NB4 (cell line): ENCODE data around the gene SLC29A4.

Experiments used
- DNase-seq: peaks from one replicate; pipeline ENCODE4 v3.0.0; 2010; ENCODE audit warnings: low read depth
- H3K4me3 ChIP-seq: one replicate; pipeline ENCODE4 v1.5.1; 2011; ENCODE audit warnings: mild to moderate bottlenecking, low read depth, low read length, moderate library complexity
- MYC ChIP-seq: IDR thresholded peaks from 2 replicates; pipeline ENCODE4 v1.6.1; 2011; ENCODE audit warnings: low read depth, low read length
- POLR2A ChIP-seq: IDR thresholded peaks from 2 replicates; pipeline ENCODE4 v1.6.1; 2011; ENCODE audit warnings: mild to moderate bottlenecking; ENCODE audit not compliant: insufficient read length; ENCODE audit errors: extremely low read depth
- TF ChIP-seq, protein P1 (sequence below): IDR thresholded peaks from 2 replicates; pipeline ENCODE4 v1.6.1; 2011; ENCODE audit warnings: low read depth, low read length
- TF ChIP-seq, protein P2 (sequence below): IDR thresholded peaks from one replicate; pipeline ENCODE4 v1.5.1; 2012; ENCODE audit warnings: low read depth, low read length

Gene SLC29A4

DNA sequence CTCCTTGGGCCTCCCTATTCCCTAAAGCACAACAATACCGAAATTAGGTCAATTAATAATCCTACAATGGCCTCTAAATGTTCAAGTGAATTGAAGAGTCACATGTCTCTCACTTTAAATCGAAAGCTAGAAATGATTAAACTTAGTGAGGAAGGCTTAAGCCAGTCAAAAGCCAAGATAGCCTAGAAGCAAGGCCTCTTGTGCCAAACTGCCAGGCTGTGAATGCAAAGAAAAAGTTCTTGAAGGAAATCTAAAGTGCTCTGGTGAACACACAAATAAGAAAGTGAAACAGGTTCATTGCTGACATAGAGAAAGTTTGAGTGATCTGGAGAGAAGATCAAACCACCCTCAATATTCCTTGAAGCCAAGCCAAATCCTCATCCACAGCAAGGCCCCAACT, 57.2 kb downstream of the SLC29A4 start:
- H3K4me3 ChIP-seq: no peak overlapping the region
- no peak for DNase-seq
- TF ChIP-seq, protein P1, sequence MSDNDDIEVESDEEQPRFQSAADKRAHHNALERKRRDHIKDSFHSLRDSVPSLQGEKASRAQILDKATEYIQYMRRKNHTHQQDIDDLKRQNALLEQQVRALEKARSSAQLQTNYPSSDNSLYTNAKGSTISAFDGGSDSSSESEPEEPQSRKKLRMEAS: no peak
- no peak for TF ChIP-seq MYC
- no peak for TF ChIP-seq POLR2A
- TF ChIP-seq, protein P2, sequence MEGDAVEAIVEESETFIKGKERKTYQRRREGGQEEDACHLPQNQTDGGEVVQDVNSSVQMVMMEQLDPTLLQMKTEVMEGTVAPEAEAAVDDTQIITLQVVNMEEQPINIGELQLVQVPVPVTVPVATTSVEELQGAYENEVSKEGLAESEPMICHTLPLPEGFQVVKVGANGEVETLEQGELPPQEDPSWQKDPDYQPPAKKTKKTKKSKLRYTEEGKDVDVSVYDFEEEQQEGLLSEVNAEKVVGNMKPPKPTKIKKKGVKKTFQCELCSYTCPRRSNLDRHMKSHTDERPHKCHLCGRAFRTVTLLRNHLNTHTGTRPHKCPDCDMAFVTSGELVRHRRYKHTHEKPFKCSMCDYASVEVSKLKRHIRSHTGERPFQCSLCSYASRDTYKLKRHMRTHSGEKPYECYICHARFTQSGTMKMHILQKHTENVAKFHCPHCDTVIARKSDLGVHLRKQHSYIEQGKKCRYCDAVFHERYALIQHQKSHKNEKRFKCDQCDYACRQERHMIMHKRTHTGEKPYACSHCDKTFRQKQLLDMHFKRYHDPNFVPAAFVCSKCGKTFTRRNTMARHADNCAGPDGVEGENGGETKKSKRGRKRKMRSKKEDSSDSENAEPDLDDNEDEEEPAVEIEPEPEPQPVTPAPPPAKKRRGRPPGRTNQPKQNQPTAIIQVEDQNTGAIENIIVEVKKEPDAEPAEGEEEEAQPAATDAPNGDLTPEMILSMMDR: no peak

DNA sequence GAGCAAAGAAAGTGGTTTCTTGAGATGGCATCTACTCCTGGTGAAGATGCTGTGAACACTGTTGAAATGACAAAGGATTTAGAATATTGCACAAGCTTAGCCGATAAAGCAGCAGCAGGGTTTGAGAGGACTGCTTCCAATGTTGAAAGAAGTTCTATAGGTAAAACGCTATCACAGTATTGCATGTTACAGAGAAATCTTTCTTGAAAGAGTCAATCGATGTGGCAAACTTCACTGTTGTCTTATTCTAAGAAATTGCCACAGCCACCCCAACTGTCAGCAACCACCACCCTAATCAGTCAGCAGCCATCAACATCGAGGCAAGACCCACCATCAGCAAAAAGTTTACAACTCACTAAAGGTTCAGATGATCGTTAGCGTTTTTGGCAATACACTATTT, 59.9 kb downstream of the SLC29A4 start:
- no peak for DNase-seq
- no peak for TF ChIP-seq POLR2A
- TF ChIP-seq, protein P1: no peak
- TF ChIP-seq, protein P2: no peak
- no peak for TF ChIP-seq MYC
- H3K4me3 ChIP-seq: no peak overlapping the region

DNA sequence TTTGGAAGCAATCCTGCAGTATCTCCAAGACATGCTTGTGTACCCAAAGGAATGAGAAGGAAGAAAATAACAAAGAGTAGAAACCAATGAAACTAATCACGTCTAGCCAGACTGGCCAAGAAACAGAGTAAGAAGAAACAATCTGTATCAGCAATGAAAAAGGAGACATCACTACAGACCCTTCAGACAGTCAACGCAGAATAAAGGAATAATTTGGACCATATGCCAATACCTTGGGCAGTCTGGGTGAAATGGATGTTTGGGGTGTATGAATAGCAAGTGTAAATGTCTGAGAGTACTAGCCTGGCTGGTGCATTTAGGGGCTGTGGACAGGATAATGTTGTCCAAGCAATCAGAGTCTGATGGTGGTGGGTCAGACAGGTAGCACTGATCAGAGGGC, 61.1 kb downstream of the SLC29A4 start:
- no peak for DNase-seq
- TF ChIP-seq, protein P1: no peak
- TF ChIP-seq MYC: no peak
- TF ChIP-seq POLR2A: no peak
- TF ChIP-seq, protein P2: no peak
- no peak overlapping the region for H3K4me3 ChIP-seq

DNA sequence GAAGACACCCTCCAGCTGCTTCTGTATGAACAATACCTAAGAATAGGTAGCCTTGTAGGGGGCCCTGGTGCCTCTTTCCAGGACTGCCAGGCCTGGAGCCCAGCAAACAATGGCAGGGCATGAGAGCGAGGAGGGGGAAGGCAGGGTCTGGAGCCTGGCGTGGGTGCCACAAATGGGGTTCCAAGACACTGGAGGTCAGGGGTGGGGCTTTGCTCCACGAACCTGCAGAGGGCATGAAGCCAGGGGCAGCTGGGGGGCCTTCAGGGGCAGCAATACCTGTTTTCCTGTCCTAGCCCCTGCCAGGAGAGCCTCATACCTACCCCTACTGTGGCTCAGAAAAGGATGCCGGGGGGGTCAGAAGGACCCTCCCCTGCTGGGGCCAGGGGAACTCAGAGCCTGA, 61.6 kb downstream of the SLC29A4 start:
- no peak overlapping the region for H3K4me3 ChIP-seq
- TF ChIP-seq POLR2A (no peak), MYC (no peak)
- TF ChIP-seq, protein P1: no peak
- TF ChIP-seq, protein P2: no peak
- no peak for DNase-seq

DNA sequence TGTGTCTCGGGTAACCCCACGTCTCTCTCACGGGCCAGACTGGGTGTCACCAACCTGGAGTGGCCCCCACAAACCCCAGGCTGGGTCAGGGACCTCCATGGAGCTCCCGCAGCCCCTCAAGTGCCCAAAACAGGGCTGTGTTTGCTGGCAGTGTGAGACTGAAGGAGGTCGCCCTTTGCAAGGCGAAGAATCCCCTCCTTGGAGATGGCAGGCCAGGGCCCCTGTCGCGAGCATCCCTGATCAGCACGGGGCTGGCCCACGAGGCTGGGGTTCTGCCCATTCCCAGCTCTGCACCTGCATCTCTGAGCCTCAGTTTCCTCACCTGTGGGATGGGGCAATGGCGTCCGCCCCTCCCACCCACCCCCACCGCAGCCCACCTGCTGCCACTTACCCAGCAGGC, 62.4 kb downstream of the SLC29A4 start:
- no peak for DNase-seq
- H3K4me3 ChIP-seq: no peak overlapping the region
- TF ChIP-seq, protein P1: no peak
- TF ChIP-seq, protein P2: no peak
- TF ChIP-seq POLR2A (no peak), MYC (no peak)

DNA sequence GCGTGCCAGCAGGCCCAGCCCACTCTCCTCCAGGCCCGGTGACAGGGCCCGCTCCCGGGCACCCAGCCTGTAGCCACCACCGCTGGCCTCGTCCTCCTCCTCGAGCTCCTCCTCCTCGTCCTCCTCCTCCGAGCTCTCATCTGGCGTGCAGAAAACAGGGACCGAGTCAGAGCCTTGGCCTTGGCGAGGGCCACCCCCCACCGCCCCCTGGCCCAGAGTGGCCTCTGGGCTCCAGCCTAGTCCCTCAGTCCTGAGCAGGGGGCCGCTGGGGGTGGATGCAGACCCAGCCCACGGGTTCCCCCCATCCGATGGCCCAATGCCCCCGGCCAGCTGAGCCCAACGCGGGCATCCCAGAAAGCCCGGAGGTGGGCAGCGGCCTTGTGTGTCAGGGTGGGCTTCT, 62.9 kb downstream of the SLC29A4 start:
- no peak overlapping the region for H3K4me3 ChIP-seq
- TF ChIP-seq POLR2A: no peak
- TF ChIP-seq, protein P1: no peak
- TF ChIP-seq MYC: no peak
- TF ChIP-seq, protein P2: no peak
- no peak for DNase-seq
